GM13977 (cell line): ENCODE results near the gene NDUFA11.
"Not testable (repeated sequence)": the region's sequence is repeated elsewhere in the genome, so short reads cannot be mapped to it uniquely, and the experiment has no call there.

ENCODE experiments used
- DNase-seq: peaks from one replicate; pipeline ENCODE4 v3.0.0; 2012; ENCODE audit warnings: low spot score
- CTCF ChIP-seq: IDR thresholded peaks from 2 replicates; pipeline ENCODE4 v1.5.1; 2012; ENCODE audit warnings: mild to moderate bottlenecking, control low read depth; ENCODE audit not compliant: insufficient read depth; ENCODE audit errors: extremely low read depth, missing control alignments
- in situ Hi-C: fragments of 300-500 bp; cut with MboI; formaldehyde crosslinking; loops from one replicate; pipeline ENCODE4 v1.12.0; 2022; ENCODE audit warnings: low sequenced_read_pairs, low pct_unique_long_range_greater_than_20kb, mixed read lengths, inconsistent platforms; ENCODE audit not compliant: unreplicated experiment

Gene NDUFA11

GRCh38 chr19:5891572-5891937 lies 12.0 kb downstream of the NDUFA11 start:
- no peak for DNase-seq
- in situ Hi-C loops, result no loop called here

GRCh38 chr19:5890099-5890498 lies 13.5 kb downstream of the NDUFA11 start:
- DNase-seq, result no peak
- in situ Hi-C loops, result no loop called here
- no peak for TF ChIP-seq CTCF

More at GRCh38 chr19:5891572-5891937, 12.0 kb downstream of the NDUFA11 start:
- TF ChIP-seq CTCF, result no peak

- no peak for DNase-seq
- TF ChIP-seq CTCF, result no peak
- in situ Hi-C loops, result no loop called here
These were observed 14.2 kb downstream of the NDUFA11 start for GRCh38 chr19:5889288-5889971.

- in situ Hi-C loops, DNase-seq: not testable (repeated sequence)
These were observed 19.4 kb downstream of the NDUFA11 start for GRCh38 chr19:5884065-5884811.

- in situ Hi-C loops, DNase-seq: not testable (repeated sequence)
These were observed 20.3 kb downstream of the NDUFA11 start for GRCh38 chr19:5883157-5883873.

- no peak for TF ChIP-seq CTCF
- DNase-seq, result no peak
- in situ Hi-C loops, result no loop called here
These were observed 21.1 kb downstream of the NDUFA11 start for GRCh38 chr19:5882421-5882968.

GRCh38 chr19:5881543-5882299 lies 21.9 kb downstream of the NDUFA11 start:
- in situ Hi-C loops, result no loop called here
- no peak for DNase-seq
- no peak for TF ChIP-seq CTCF
